GM18517 (cell line): ENCODE data around the gene MCIDAS.

Experiments used
- ATAC-seq: cut with Tn5 transposase; IDR thresholded peaks from one replicate; pipeline ENCODE4 v1.9.1; 2021; ENCODE audit warnings: mild to moderate bottlenecking, moderate library complexity; ENCODE audit not compliant: unreplicated experiment

Gene MCIDAS

GRCh38 chr5:55171471-55171870 lies 55.6 kb downstream of the MCIDAS start:
- ATAC-seq = no peak
